K562 (cell line): ENCODE data around the gene MAPKAPK3. TPM values are rescaled to one million over a fixed set of nuclear protein-coding genes. Genes with fewer than 3 reads are reported as not detected.

Experiments
- ARID2 ChIP-seq: fragments of 450-650 bp; IDR thresholded peaks from 2 replicates; pipeline ENCODE4 v1.6.1; 2017; ENCODE audit warnings: antibody characterized with exemption, mild to moderate bottlenecking
- C11orf30 ChIP-seq: fragments of 450-650 bp; IDR thresholded peaks from 2 replicates; pipeline ENCODE4 v1.6.1; 2016; ENCODE audit warnings: low read depth, mild to moderate bottlenecking
- CREB1 ChIP-seq, 2 experiments: sonication (generic) in 1 of 2; formaldehyde crosslinking in 1 of 2; IDR thresholded peaks; 2 replicates each; pipeline versions ENCODE4 v1.6.1 to v1.8.0; 2012 to 2022; ENCODE audit warnings: inconsistent platforms in 1 of 2, mild to moderate bottlenecking in 1 of 2, missing genetic modification reagents in 1 of 2, moderate library complexity in 1 of 2
- DPF2 ChIP-seq: fragments of 450-650 bp; IDR thresholded peaks from 2 replicates; pipeline ENCODE4 v1.6.1; 2016
- EHMT2 ChIP-seq: fragments of 450-650 bp; IDR thresholded peaks from 2 replicates; pipeline ENCODE4 v1.6.1; 2018; ENCODE audit warnings: antibody characterized with exemption
- FOXM1 ChIP-seq, 2 experiments: fragments of 450-650 bp in 1 of 2; sonication (generic) in 1 of 2; formaldehyde crosslinking in 1 of 2; IDR thresholded peaks; 2 replicates each; pipeline versions ENCODE4 v1.6.1 to v1.9.0; 2017 to 2022; ENCODE audit warnings: low read depth in 2 of 2, mild to moderate bottlenecking in 2 of 2, missing genetic modification reagents in 1 of 2, moderate library complexity in 1 of 2
- FUS ChIP-seq: fragments of 200-400 bp; formaldehyde crosslinking; optimal IDR thresholded peaks from 2 replicates; pipeline ENCODE3; 2017; ENCODE audit warnings: low read depth, low read length
- KLF16 ChIP-seq: IDR thresholded peaks from 2 replicates; pipeline ENCODE4 v1.6.1; 2016; ENCODE audit warnings: antibody characterized with exemption
- MAFF ChIP-seq: IDR thresholded peaks from 2 replicates; pipeline ENCODE4 v1.6.1; 2012; ENCODE audit warnings: low read length, improper control_type of control experiment
- MCM2 ChIP-seq: fragments of 450-650 bp; IDR thresholded peaks from 2 replicates; pipeline ENCODE4 v1.6.1; 2017; ENCODE audit warnings: low read depth, mild to moderate bottlenecking
- NCOR1 ChIP-seq: fragments of 450-650 bp; IDR thresholded peaks from 2 replicates; pipeline ENCODE4 v1.6.1; 2016; ENCODE audit warnings: mild to moderate bottlenecking, moderate library complexity
- NUFIP1 ChIP-seq: fragments of 450-650 bp; IDR thresholded peaks from 2 replicates; pipeline ENCODE4 v1.6.1; 2018; ENCODE audit not compliant: partially characterized antibody
- PHF21A ChIP-seq: fragments of 450-650 bp; IDR thresholded peaks from 2 replicates; pipeline ENCODE4 v1.6.1; 2017; ENCODE audit warnings: low read depth, borderline replicate concordance
- PML ChIP-seq: IDR thresholded peaks from 2 replicates; pipeline ENCODE4 v1.6.1; 2012; ENCODE audit warnings: low read length, inconsistent platforms
- POLR3A ChIP-seq: IDR thresholded peaks from 2 replicates; pipeline ENCODE4 v1.6.1; 2011; ENCODE audit warnings: borderline replicate concordance, mild to moderate bottlenecking, moderate library complexity; ENCODE audit not compliant: insufficient read length, insufficient read depth; ENCODE audit errors: extremely low read depth
- POLR3G ChIP-seq: IDR thresholded peaks from 2 replicates; pipeline ENCODE4 v1.6.1; 2011; ENCODE audit not compliant: insufficient read length, insufficient replicate concordance; ENCODE audit errors: extremely low read depth
- ZNF695 ChIP-seq: fragments of 450-650 bp; formaldehyde crosslinking; IDR thresholded peaks from 2 replicates; pipeline ENCODE4 v1.4.0; 2020; ENCODE audit warnings: mild to moderate bottlenecking, moderate library complexity
- polyA plus RNA-seq, 8 experiments: library from polyadenylated mRNA; depleted of rRNA in 4 of 8; stranded (reverse) in 5 of 8; unstranded in 3 of 8; fragments of >200 nt; fragmentation: Nextera tagmentation in 2 of 8; fragmentation: Illumina TruSeq in 1 of 8; extraction: Ambion mirVana in 2 of 8; extraction: Trizol in 1 of 8; gene quantifications; 2 replicates each; pipeline versions ENCODE4 v1.2.1 to v1.2.3, GENCODE V29; 2011 to 2014; ENCODE audit warnings: inconsistent platforms in 1 of 8, missing spikeins in 1 of 8
- total RNA-seq, 7 experiments: library from RNA; depleted of rRNA in 6 of 7; stranded (reverse); fragments of >200 nt in 6 of 7; fragmentation: Illumina TruSeq in 2 of 7; extraction: Trizol in 2 of 7; gene quantifications; 2 replicates each; pipeline versions ENCODE4 v1.2.1 to v1.2.3, GENCODE V29; 2011 to 2021; ENCODE audit warnings: low replicate concordance in 1 of 7
- TF ChIP-seq, protein P1 (sequence below): fragments of 250-450 bp; sonication (Bioruptor Pico); IDR thresholded peaks from 2 replicates; pipeline ENCODE4 v1.4.0; 2020; ENCODE audit warnings: borderline replicate concordance
- TF ChIP-seq, protein P2 (sequence below), 2 experiments: IDR thresholded peaks; 2 replicates each; pipeline ENCODE4 v1.6.1; 2011; ENCODE audit warnings: borderline replicate concordance in 1 of 2, control low read depth in 1 of 2, low read depth in 1 of 2, low read length in 1 of 2, mild to moderate bottlenecking in 1 of 2, mixed read lengths in 1 of 2, moderate library complexity in 1 of 2; ENCODE audit not compliant: insufficient read depth in 1 of 2, insufficient read length in 1 of 2, poor library complexity in 1 of 2, severe bottlenecking in 1 of 2; ENCODE audit errors: extremely low read depth in 1 of 2
- TF ChIP-seq, protein P3 (sequence below): sonication (generic); formaldehyde crosslinking; IDR thresholded peaks from 2 replicates; pipeline ENCODE4 v1.8.0; 2022; ENCODE audit warnings: missing genetic modification reagents, mild to moderate bottlenecking, borderline replicate concordance
- TF ChIP-seq, protein P4 (sequence below), 2 experiments: IDR thresholded peaks; 2 replicates each; pipeline ENCODE4 v1.6.1; 2012; ENCODE audit warnings: improper control_type of control experiment in 2 of 2, low read depth in 2 of 2, low read length in 2 of 2, borderline replicate concordance in 1 of 2

MAPKAPK3 gene
- total and polyA plus RNA-seq, 9 of the 15 experiments (the other 6 are each of a cell fraction or from before 2014, with no cell fraction given) = 8.0 to 56.4 (median 41.2) TPM

DNA sequence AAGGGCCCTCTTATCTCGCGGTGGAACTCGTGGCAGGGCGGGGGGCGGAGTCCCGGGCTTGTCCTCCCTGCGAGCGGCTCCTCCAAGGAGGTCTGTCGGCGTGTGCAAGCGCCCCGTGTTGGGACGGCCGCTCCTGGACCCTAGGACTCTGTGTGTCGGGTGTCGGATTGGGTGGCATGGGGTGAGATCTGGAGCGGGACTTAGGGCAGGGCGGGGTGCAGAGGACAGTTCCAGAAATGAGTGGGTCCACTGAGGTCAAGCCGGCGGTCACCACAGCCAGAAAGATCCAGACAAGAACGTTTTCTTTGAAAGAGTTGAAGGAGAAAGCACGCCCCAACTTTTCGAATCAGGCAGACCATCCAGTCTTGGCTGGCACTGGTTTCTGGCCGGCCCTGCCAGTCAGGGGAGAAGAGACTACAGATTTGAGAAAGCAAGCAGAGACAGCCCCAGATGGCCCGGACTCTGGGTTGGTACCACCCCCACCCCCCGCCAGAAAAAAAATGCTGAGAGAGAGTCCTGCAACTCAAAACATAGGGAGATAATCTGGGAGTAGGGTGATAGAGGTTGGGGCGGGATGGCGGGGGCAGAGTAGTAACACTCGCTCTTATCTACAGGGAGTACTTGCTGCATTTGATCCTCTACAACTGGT is 4.6 kb upstream of the MAPKAPK3 start (continued):
- TF ChIP-seq KLF16 (peak; percentile 33; the same call in 1 of the 2 replicates), POLR3A (no peak), MCM2 (no peak), MAFF (no peak), FOXM1 (IDR thresholded peaks at IDR 0.05; ENCODE audit: low read depth) (no peak), FOXM1 (CRISPR knock-in tag; IDR thresholded peaks at IDR 0.05; ENCODE audit: low read depth) (no peak), PML (peak; percentile 22; the same call in 1 of the 2 replicates), NUFIP1 (no peak), NCOR1 (peak; percentile 74), PHF21A (peak; percentile 80; the same call in 1 of the 2 replicates), FUS (no peak), POLR3G (no peak), ZNF695 (CRISPR knock-in tag) (no peak), EHMT2 (no peak), ARID2 (no peak), DPF2 (peak; percentile 55; the same call in 1 of the 2 replicates), CREB1 (IDR thresholded peaks at IDR 0.05) (no peak), CREB1 (CRISPR knock-in tag; IDR thresholded peaks at IDR 0.05) (no peak), C11orf30 (0 out of 2 replicates have a peak, but pooled peaks have one; percentile 20)
- TF ChIP-seq, protein P1, sequence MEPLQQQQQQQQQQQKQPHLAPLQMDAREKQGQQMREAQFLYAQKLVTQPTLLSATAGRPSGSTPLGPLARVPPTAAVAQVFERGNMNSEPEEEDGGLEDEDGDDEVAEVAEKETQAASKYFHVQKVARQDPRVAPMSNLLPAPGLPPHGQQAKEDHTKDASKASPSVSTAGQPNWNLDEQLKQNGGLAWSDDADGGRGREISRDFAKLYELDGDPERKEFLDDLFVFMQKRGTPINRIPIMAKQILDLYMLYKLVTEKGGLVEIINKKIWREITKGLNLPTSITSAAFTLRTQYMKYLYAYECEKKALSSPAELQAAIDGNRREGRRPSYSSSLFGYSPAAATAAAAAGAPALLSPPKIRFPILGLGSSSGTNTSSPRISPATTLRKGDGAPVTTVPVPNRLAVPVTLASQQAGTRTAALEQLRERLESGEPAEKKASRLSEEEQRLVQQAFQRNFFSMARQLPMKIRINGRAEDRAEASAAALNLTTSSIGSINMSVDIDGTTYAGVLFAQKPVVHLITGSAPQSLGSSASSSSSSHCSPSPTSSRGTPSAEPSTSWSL (CRISPR knock-in tag) = no peak
- TF ChIP-seq, protein P2, sequence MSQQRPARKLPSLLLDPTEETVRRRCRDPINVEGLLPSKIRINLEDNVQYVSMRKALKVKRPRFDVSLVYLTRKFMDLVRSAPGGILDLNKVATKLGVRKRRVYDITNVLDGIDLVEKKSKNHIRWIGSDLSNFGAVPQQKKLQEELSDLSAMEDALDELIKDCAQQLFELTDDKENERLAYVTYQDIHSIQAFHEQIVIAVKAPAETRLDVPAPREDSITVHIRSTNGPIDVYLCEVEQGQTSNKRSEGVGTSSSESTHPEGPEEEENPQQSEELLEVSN (IDR thresholded peaks at IDR 0.05; ENCODE audit: borderline replicate concordance in 1 of 2, extremely low read depth in 1 of 2, insufficient read depth in 1 of 2, insufficient read length in 1 of 2, low read depth in 1 of 2, low read length in 1 of 2, poor library complexity in 1 of 2, severe bottlenecking in 1 of 2) = peak in 1 of 2 experiments; percentile 26
- TF ChIP-seq, protein P3, sequence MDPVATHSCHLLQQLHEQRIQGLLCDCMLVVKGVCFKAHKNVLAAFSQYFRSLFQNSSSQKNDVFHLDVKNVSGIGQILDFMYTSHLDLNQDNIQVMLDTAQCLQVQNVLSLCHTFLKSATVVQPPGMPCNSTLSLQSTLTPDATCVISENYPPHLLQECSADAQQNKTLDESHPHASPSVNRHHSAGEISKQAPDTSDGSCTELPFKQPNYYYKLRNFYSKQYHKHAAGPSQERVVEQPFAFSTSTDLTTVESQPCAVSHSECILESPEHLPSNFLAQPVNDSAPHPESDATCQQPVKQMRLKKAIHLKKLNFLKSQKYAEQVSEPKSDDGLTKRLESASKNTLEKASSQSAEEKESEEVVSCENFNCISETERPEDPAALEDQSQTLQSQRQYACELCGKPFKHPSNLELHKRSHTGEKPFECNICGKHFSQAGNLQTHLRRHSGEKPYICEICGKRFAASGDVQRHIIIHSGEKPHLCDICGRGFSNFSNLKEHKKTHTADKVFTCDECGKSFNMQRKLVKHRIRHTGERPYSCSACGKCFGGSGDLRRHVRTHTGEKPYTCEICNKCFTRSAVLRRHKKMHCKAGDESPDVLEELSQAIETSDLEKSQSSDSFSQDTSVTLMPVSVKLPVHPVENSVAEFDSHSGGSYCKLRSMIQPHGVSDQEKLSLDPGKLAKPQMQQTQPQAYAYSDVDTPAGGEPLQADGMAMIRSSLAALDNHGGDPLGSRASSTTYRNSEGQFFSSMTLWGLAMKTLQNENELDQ = no peak
- TF ChIP-seq, protein P4, sequence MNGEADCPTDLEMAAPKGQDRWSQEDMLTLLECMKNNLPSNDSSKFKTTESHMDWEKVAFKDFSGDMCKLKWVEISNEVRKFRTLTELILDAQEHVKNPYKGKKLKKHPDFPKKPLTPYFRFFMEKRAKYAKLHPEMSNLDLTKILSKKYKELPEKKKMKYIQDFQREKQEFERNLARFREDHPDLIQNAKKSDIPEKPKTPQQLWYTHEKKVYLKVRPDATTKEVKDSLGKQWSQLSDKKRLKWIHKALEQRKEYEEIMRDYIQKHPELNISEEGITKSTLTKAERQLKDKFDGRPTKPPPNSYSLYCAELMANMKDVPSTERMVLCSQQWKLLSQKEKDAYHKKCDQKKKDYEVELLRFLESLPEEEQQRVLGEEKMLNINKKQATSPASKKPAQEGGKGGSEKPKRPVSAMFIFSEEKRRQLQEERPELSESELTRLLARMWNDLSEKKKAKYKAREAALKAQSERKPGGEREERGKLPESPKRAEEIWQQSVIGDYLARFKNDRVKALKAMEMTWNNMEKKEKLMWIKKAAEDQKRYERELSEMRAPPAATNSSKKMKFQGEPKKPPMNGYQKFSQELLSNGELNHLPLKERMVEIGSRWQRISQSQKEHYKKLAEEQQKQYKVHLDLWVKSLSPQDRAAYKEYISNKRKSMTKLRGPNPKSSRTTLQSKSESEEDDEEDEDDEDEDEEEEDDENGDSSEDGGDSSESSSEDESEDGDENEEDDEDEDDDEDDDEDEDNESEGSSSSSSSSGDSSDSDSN (IDR thresholded peaks at IDR 0.05; ENCODE audit: borderline replicate concordance in 1 of 2, low read depth in 2 of 2, low read length in 2 of 2) = peak in 1 of 2 experiments; percentile 19; a peak in 1 of 4 replicates
